Esophagus muscularis mucosa (tissue), 3 donors: Measurements from ENCODE around the gene MOB1A.

Experiments
- CTCF ChIP-seq, 3 experiments: fragments of 200-600 bp in 2 of 3; fragments of 450-650 bp in 1 of 3; sonication (generic) in 2 of 3; IDR thresholded peaks; one replicate each; pipeline ENCODE4 v1.5.1; 2017 to 2019; ENCODE audit warnings: antibody characterized with exemption in 3 of 3, mild to moderate bottlenecking in 2 of 3, moderate library complexity in 1 of 3
- POLR2A ChIP-seq: fragments of 450-650 bp; IDR thresholded peaks from one replicate; pipeline ENCODE4 v1.6.1; 2017; ENCODE audit warnings: antibody characterized with exemption, moderate library complexity, mild to moderate bottlenecking, low read depth
- POLR2AphosphoS5 ChIP-seq, 2 donors: sonication (generic); formaldehyde crosslinking; IDR thresholded peaks; one replicate each; pipeline ENCODE4 v1.6.1; 2017; ENCODE audit warnings: antibody characterized with exemption in 2 of 2

- TF ChIP-seq CTCF (IDR thresholded peaks at IDR 0.05), result no peak
- TF ChIP-seq POLR2AphosphoS5 (IDR thresholded peaks at IDR 0.05), result no peak
- TF ChIP-seq POLR2A, result no peak
Measured at GRCh38 chr2:74107071-74107470, 71.6 kb downstream of the MOB1A start.
